ENCODE data around the gene GPR18.

Gene GPR18

DNA sequence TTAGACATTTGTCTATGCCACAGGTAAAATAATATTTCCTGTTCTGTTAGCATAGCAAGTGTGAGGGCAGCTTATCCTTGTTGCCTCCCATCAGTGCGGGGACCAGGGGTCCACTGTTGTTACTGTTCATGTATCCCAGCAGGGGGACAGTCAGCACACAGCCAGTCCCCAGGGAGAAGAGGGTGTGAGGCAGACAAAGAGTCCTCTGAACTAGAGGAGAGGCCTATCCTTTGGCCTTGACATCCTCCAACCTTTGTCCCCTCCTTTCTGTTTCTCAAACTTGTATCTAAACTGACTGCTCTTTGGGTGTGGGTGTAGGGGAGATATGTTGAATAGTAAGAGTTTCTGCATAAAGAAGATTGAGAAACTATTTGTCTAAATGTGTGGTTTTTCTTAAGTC, 2.9 kb upstream of the GPR18 start:
- TF ChIP-seq, protein P1, sequence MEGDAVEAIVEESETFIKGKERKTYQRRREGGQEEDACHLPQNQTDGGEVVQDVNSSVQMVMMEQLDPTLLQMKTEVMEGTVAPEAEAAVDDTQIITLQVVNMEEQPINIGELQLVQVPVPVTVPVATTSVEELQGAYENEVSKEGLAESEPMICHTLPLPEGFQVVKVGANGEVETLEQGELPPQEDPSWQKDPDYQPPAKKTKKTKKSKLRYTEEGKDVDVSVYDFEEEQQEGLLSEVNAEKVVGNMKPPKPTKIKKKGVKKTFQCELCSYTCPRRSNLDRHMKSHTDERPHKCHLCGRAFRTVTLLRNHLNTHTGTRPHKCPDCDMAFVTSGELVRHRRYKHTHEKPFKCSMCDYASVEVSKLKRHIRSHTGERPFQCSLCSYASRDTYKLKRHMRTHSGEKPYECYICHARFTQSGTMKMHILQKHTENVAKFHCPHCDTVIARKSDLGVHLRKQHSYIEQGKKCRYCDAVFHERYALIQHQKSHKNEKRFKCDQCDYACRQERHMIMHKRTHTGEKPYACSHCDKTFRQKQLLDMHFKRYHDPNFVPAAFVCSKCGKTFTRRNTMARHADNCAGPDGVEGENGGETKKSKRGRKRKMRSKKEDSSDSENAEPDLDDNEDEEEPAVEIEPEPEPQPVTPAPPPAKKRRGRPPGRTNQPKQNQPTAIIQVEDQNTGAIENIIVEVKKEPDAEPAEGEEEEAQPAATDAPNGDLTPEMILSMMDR (conservative IDR thresholded peaks at IDR 0.05; ENCODE audit: low read length), result no peak
- DNase-seq (ENCODE audit: low read depth), result no peak
- no peak overlapping the region for H3K4me3 ChIP-seq (ENCODE audit: low read length)

DNA sequence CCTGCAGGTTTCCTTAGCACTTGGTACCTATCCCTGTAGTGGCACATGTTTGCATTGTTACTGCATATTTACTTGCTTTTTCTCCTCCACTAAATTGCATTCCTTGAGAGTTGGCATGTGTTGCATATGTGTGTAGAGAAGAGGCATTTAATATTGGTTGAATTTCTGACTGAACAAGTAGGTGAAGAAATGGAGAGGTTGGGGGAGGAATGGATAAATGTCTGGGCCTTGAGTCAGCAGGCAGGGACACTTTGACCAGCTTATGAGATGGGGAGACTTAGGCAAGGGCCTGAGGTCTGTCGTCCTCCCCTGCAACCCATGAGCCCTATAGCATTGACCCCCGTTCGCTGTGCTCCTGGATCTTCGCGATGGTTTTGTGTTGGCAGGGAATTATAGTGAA, 2.0 kb upstream of the GPR18 start:
- DNase-seq (ENCODE audit: low read depth), result peak; percentile 50
- TF ChIP-seq, protein P1 (conservative IDR thresholded peaks at IDR 0.05; ENCODE audit: low read length), result no peak
- H3K4me3 ChIP-seq (ENCODE audit: low read length), result no peak overlapping the region

DNA sequence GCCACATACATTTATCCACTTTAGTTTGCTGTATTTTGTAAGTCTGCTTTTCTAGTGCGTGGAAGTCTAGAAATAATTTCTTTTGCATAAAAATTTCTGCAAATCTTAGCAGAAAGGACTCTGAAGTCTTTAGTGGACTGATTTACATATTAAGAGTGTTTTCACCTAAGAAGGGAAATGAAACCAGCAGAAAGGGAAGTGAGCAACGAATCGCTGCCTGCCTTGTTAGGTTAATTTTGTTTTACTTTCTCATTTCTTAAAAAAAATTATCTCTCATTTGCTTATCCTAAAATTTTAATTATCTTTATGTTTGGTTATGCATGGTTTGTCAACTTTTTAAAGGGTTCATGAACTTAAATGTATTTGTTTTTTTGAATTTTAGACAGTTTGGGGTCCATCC, 767 bp upstream of the GPR18 start:
- TF ChIP-seq, protein P1 (conservative IDR thresholded peaks at IDR 0.05; ENCODE audit: low read length), result no peak
- no peak for DNase-seq (ENCODE audit: low read depth)
- no peak overlapping the region for H3K4me3 ChIP-seq (ENCODE audit: low read length)

DNA sequence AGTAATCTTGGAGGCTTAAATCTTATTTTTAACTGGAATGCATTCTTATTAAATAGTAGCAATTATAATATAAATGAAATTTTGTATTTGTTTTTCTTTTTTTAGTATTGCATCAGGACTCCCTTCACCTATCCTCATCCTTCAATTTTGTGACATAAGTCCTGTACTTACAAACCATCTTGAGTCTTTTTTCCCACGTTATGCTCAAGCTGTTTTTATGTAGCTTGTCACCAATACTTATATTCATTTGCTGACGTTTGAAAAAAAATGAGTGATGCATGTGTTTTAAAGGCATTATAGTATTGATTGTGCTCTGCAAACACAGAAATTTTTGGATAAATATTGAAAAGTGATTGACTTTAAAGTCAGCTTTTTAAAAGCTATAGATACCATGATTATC, 888 bp downstream of the GPR18 start:
- H3K4me3 ChIP-seq (ENCODE audit: low read length), result no peak overlapping the region
- no peak for DNase-seq (ENCODE audit: low read depth)
- TF ChIP-seq, protein P1 (conservative IDR thresholded peaks at IDR 0.05; ENCODE audit: low read length), result no peak

DNA sequence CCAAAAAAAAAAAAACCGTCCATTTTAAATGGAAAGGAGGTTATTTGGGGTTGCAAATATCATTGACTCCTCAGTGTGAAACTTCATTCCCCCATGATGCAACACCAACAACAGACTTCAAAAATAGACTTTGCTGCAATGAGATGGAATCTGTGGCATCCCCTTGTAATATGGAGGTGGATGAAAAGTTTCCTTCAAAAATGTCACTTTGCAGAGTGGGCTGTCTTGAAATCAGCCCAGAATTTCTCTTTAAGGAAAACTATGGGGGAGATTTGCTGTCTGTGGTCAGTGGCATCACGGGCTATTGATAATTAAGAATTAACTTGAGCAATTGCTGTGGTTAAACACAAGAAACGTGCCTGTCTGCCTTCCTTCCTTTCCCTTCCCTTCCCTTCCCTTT, 1.5 kb downstream of the GPR18 start:
- TF ChIP-seq, protein P1 (conservative IDR thresholded peaks at IDR 0.05; ENCODE audit: low read length), result no peak
- peak; percentile 87 for DNase-seq (ENCODE audit: low read depth)
- no peak overlapping the region for H3K4me3 ChIP-seq (ENCODE audit: low read length)

DNA sequence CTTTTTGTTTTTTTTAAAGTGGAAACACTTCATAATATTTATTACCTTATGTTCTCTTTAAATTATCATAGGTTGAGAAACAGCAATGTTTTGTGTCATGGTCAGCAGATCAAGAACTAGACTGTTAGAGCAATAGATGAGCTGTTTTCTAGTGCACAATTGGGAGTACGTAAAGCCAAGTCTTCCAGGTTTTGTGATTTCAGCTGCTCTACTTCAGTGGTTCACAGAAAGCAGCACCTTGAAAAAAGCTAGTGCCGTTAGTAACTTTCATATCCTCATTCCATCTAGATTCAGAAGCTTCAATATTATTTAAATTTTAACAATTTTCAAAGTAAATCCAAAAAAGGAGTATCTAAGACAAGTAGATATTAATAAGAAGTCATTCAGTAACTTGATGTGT, 1.9 kb downstream of the GPR18 start:
- no peak overlapping the region for H3K4me3 ChIP-seq (ENCODE audit: low read length)
- TF ChIP-seq, protein P1 (conservative IDR thresholded peaks at IDR 0.05; ENCODE audit: low read length), result no peak
- DNase-seq (ENCODE audit: low read depth), result no peak

DNA sequence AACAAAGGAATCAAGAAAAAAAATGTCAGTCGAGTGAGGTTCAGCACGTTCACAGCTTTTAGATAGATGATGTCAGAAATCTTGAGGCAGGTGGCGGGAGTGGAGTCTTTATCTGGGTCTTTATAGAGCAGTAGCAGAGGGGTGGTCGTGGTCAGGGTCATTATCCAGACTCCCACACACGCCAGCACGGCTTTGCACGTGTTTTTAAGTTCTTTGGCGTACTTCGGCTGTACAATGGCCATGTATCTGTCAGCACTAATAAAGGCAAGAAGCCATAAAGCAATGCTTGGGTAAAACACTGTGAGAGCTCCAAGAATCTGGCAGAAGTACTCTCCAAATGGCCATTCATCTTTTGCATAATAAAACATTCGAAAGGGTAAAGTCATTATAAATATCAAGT, 2.9 kb downstream of the GPR18 start:
- H3K4me3 ChIP-seq (ENCODE audit: low read length), result no peak overlapping the region
- TF ChIP-seq, protein P1 (conservative IDR thresholded peaks at IDR 0.05; ENCODE audit: low read length), result no peak
- DNase-seq (ENCODE audit: low read depth), result no peak
